A549 (cell line): Measurements from ENCODE around the gene GPR17.

ENCODE experiments used
- CHD2 ChIP-seq: fragments of 150-350 bp; IDR thresholded peaks from 2 replicates; pipeline ENCODE4 v1.6.1; 2014; ENCODE audit warnings: low read length; ENCODE audit not compliant: partially characterized antibody
- CTCF ChIP-seq: fragments of >200 bp; sonication (Bioruptor Twin); formaldehyde crosslinking; IDR thresholded peaks from 3 replicates; pipeline ENCODE4 v1.5.1; 2016
- POLR2A ChIP-seq: IDR thresholded peaks from 2 replicates; pipeline ENCODE4 v1.6.1; 2012; ENCODE audit warnings: mild to moderate bottlenecking, low read length

GRCh38 chr2:127624320-127624755, 21.6 kb upstream of the GPR17 start:
- TF ChIP-seq CTCF, result no peak
- TF ChIP-seq CHD2, result no peak
- no peak for TF ChIP-seq POLR2A
